Mucosa of descending colon (tissue), 3 donors: ENCODE measurements around the gene DHX57. TPM values are rescaled to one million over a fixed set of nuclear protein-coding genes. Genes with fewer than 3 reads are reported as not detected.

ENCODE experiments used
- ATAC-seq: fragments of 200-7000 bp; cut with Tn5 transposase; one replicate; pipeline ENCODE4 v1.9.1; 2020; ENCODE audit warnings: mild to moderate bottlenecking, moderate library complexity
- DNase-seq, 3 donors: peaks; one replicate each; pipeline ENCODE4 v3.0.0-alpha.2; 2020
- H3K36me3 ChIP-seq: fragments of 200-600 bp; one replicate; pipeline ENCODE4 v1.8.0; 2021; ENCODE audit warnings: low read depth, mild to moderate bottlenecking
- H3K4me1 ChIP-seq: fragments of 200-600 bp; one replicate; pipeline ENCODE4 v1.8.0; 2021; ENCODE audit warnings: low read depth, mild to moderate bottlenecking
- H3K4me3 ChIP-seq: fragments of 200-600 bp; one replicate; pipeline ENCODE4 v1.8.0; 2021; ENCODE audit warnings: mild to moderate bottlenecking
- H3K9me3 ChIP-seq: fragments of 200-600 bp; one replicate; pipeline ENCODE4 v1.8.0; 2021; ENCODE audit warnings: mild to moderate bottlenecking
- intact Hi-C, 2 donors: fragments of 100-400 bp; cut with DNase I in 1 of 2; cut with micrococcal nuclease in 1 of 2; formaldehyde crosslinking; loops; one replicate each; pipeline versions ENCODE4 v1.11.0 to v1.11.1; 2022; cut with DNase I, micrococcal nuclease
- total RNA-seq, 3 donors: library from RNA; stranded (reverse); fragmentation: NEBNext Ultra II Directional in 2 of 3; extraction: Animal tissue kit (Norgen Biotek cat#: 25700) in 2 of 3; gene quantifications; one replicate each; pipeline versions ENCODE4 v1.2.1 to v1.2.4, GENCODE V29; 2021 to 2023
- TF ChIP-seq, protein P1 (sequence below): fragments of 200-600 bp; IDR thresholded peaks from one replicate; pipeline ENCODE4 v1.8.0; 2022; ENCODE audit warnings: antibody characterized with exemption, mild to moderate bottlenecking
- donor health status: DM: no; HTN: no; CAD: no; lungs with moderate emphysema.
- donor health status: DM: no; HTN: no; CAD: no.
- donor health status: DM: no; HTN: yes; CAD: no.

DHX57 gene
- total RNA-seq, 3 donors from 2014 or later, result 10.4 to 17.3 (median 10.5) TPM

DNA sequence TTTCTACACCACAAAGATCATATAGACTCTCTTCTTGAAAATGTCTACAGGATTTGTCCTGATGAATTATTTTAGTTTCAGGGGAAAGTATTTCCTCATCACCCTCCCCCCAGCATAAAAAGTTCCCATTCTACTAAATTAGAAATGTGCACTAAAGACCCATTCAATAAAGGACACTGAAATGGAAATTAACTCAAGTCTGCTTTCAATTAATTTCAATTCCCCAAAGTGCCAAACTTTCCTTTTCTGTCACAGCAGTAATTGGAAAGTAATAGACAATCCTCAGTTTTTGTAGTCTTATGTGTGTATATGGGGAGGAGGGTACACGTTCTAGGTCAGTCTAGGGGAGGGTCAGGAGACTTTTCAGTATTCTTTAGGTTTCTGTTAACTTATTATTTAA lies 35.5 kb upstream of the DHX57 start:
- no peak for ATAC-seq

GRCh38 chr2:38909872-38910271 lies 34.1 kb upstream of the DHX57 start:
- TF ChIP-seq, protein P1, sequence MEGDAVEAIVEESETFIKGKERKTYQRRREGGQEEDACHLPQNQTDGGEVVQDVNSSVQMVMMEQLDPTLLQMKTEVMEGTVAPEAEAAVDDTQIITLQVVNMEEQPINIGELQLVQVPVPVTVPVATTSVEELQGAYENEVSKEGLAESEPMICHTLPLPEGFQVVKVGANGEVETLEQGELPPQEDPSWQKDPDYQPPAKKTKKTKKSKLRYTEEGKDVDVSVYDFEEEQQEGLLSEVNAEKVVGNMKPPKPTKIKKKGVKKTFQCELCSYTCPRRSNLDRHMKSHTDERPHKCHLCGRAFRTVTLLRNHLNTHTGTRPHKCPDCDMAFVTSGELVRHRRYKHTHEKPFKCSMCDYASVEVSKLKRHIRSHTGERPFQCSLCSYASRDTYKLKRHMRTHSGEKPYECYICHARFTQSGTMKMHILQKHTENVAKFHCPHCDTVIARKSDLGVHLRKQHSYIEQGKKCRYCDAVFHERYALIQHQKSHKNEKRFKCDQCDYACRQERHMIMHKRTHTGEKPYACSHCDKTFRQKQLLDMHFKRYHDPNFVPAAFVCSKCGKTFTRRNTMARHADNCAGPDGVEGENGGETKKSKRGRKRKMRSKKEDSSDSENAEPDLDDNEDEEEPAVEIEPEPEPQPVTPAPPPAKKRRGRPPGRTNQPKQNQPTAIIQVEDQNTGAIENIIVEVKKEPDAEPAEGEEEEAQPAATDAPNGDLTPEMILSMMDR, result no peak
- intact Hi-C loops, result no loop called here
- Histone ChIP-seq H3K9me3 (no peaks in the 10 kb centered on the region), H3K4me1 (no peaks in the 10 kb centered on the region), H3K4me3 (no peak overlapping the region), H3K36me3 (no peaks in the 10 kb centered on the region)
- DNase-seq (no peak), ATAC-seq (no peak)

More for the DNA sequence above, 35.5 kb upstream of the DHX57 start:
- intact Hi-C loops, result no loop called here
- Histone ChIP-seq H3K4me1 (no peaks in the 10 kb centered on the region), H3K36me3 (no peaks in the 10 kb centered on the region), H3K4me3 (no peak overlapping the region), H3K9me3 (no peaks in the 10 kb centered on the region)
- no peak for DNase-seq
- TF ChIP-seq, protein P1, result no peak

DNA sequence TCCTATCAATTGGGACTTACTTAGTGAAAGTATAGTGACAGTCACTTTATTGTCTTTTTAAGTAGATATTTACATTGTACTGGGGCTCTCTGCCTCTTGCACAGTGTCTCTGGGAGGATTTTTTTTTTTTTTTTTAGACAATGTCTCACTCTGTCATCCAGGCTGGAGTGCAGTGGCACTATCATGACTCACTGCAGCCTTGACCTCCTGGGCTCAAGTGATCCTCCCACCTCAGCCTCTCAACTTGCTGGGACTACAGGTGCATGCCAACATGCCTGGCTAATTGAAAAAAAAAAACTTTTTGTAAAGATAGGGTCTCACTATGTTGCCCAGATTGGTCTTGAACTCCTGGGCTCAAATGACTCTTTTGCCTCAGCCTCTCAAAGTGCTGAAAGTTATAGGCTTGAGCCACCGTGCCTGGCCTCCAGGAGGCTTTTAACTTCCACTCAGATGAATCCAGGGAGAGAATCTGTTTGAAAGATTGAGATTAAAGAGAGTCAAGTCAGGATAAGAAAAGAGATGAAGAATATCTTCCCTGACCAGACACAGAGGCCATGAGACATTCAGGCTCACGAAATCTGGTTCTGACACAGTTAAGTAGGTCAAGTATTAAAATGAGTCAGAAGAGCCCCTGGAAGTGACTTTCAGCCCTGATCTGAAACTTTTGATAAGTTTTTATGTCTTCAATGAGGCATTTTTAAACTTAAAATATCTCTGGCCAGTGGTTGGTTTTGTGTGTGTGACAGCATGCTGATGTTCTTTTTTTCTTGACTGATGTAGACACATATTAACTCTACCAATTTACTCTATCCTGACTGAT lies 32.2 kb upstream of the DHX57 start:
- no peaks in the 10 kb centered on the region for H3K36me3 ChIP-seq
- TF ChIP-seq, protein P1, result no peak
- no peaks in the 10 kb centered on the region for H3K9me3 ChIP-seq
- H3K4me1 ChIP-seq, result no peaks in the 10 kb centered on the region
- intact Hi-C loops, result no loop called here
- no peak for DNase-seq
- no peak for ATAC-seq
- H3K4me3 ChIP-seq, result no peak overlapping the region

DNA sequence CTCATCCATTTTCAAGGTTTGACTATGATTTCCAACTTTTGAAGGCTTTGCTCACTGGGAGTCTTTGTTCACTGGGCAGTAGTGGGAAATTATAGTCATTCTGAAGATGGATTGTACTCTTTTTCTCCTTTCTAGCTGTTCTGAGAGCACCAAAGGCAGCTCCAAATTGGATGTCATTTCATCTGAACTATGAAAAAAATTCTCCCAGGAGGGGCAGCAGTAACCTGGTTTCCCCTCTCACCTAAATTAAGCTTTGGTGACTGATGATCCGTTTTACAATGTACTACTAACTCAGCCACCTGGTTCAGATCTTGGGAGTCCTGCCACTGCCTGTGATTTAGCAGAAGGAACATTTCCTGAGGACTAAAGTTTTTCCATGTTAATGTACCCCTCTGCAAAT lies 31.5 kb upstream of the DHX57 start:
- Histone ChIP-seq H3K36me3 (no peaks in the 10 kb centered on the region), H3K4me1 (no peaks in the 10 kb centered on the region), H3K9me3 (no peaks in the 10 kb centered on the region), H3K4me3 (no peak overlapping the region)
- intact Hi-C loops, result no loop called here
- TF ChIP-seq, protein P1, result no peak
- no peak for DNase-seq
- ATAC-seq, result no peak

DNA sequence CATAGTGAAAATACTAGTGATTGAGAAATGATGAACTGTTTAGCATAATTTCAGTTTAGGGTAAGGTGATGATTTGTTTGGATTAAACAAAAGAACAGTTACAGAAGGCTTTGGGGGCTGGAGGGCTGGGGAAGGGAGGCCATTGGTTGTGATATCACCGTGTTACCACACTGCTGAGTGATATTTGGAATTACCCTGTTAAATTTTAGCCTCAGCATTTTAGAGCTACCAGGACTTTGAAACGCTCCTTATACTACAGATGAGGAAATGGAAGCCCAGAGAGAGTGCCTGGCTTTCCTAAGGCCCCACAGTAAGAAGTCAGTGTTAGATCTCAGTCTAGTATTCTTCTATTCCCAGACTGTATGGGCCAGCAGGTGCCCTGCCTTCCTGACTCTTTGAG lies 29.5 kb upstream of the DHX57 start:
- no peak for ATAC-seq
- no peaks in the 10 kb centered on the region for H3K4me1 ChIP-seq
- H3K36me3 ChIP-seq, result no peaks in the 10 kb centered on the region
- TF ChIP-seq, protein P1, result no peak
- DNase-seq, result no peak
- H3K4me3 ChIP-seq, result no peak overlapping the region
- no peaks in the 10 kb centered on the region for H3K9me3 ChIP-seq
- intact Hi-C loops, result no loop called here
